GM23338 (cell line): ENCODE data around the gene CDK14. TPM values are rescaled to one million over a fixed set of nuclear protein-coding genes. Genes with fewer than 3 reads are reported as not detected.

ENCODE experiments used
- ATAC-seq: fragments of 200-7000 bp; cut with Tn5 transposase; 3 replicates; pipeline ENCODE4 v1.9.1; 2020
- DNase-seq: peaks from one replicate; pipeline ENCODE4 v3.0.0-alpha.2; 2015; ENCODE audit warnings: low spot score
- H2AFZ ChIP-seq: fragments of 200-600 bp; sonication (generic); 2 replicates; pipeline ENCODE4 v1.8.0; 2016; ENCODE audit warnings: antibody characterized with exemption, mild to moderate bottlenecking, moderate library complexity
- H3F3A ChIP-seq: fragments of 200-600 bp; sonication (generic); replicated peaks from 2 replicates; pipeline ENCODE4 v1.8.0; 2017; ENCODE audit warnings: antibody characterized with exemption, mixed run types, low read depth
- H3K27ac ChIP-seq: fragments of 200-600 bp; sonication (generic); 2 replicates; pipeline ENCODE4 v1.6.1; 2016; ENCODE audit warnings: low read depth
- H3K27me3 ChIP-seq: fragments of 200-600 bp; sonication (generic); 2 replicates; pipeline ENCODE4 v1.8.0; 2016; ENCODE audit warnings: mild to moderate bottlenecking, mixed run types, moderate library complexity; ENCODE audit not compliant: insufficient read depth
- H3K36me3 ChIP-seq: fragments of 200-600 bp; sonication (generic); 2 replicates; pipeline ENCODE4 v1.8.0; 2016; ENCODE audit warnings: mild to moderate bottlenecking; ENCODE audit not compliant: insufficient read depth
- H3K4me1 ChIP-seq: fragments of 200-600 bp; sonication (generic); 2 replicates; pipeline ENCODE4 v1.8.0; 2016; ENCODE audit warnings: mild to moderate bottlenecking, moderate library complexity; ENCODE audit not compliant: insufficient read depth
- H3K4me2 ChIP-seq: fragments of 200-600 bp; sonication (generic); 2 replicates; pipeline ENCODE4 v1.7.1; 2017; ENCODE audit warnings: mixed run types
- H3K4me3 ChIP-seq: fragments of 200-600 bp; sonication (generic); 2 replicates; pipeline ENCODE4 v1.6.1; 2016; ENCODE audit warnings: mixed run types
- H3K79me2 ChIP-seq: fragments of 200-600 bp; sonication (generic); replicated peaks from 2 replicates; pipeline ENCODE4 v1.8.0; 2017; ENCODE audit warnings: mild to moderate bottlenecking; ENCODE audit not compliant: insufficient read depth
- H3K9me2 ChIP-seq: fragments of 200-600 bp; sonication (generic); 2 replicates; pipeline ENCODE4 v1.8.0; 2017; ENCODE audit not compliant: insufficient read depth
- H4K20me1 ChIP-seq: fragments of 200-600 bp; sonication (generic); replicated peaks from 2 replicates; pipeline ENCODE4 v1.8.0; 2017; ENCODE audit warnings: mild to moderate bottlenecking; ENCODE audit not compliant: insufficient read depth
- H3K27ac Mint-ChIP-seq: 2 replicates; pipeline ENCODE4 v1.8.0; 2020; ENCODE audit warnings: inconsistent platforms, mild to moderate bottlenecking, moderate library complexity, mixed read lengths
- H3K27me3 Mint-ChIP-seq: 3 replicates; pipeline ENCODE4 v1.8.0; 2022; ENCODE audit warnings: low read depth, mild to moderate bottlenecking, moderate library complexity, mixed read lengths, inconsistent platforms; ENCODE audit not compliant: insufficient read depth, poor library complexity
- H3K36me3 Mint-ChIP-seq: 3 replicates; pipeline ENCODE4 v1.8.0; 2021; ENCODE audit warnings: low read depth, mild to moderate bottlenecking, inconsistent platforms, moderate library complexity, mixed read lengths
- H3K4me1 Mint-ChIP-seq: 3 replicates; pipeline ENCODE4 v1.8.0; 2020; ENCODE audit warnings: mild to moderate bottlenecking, inconsistent platforms, mixed read lengths
- H3K4me3 Mint-ChIP-seq: 3 replicates; pipeline ENCODE4 v1.8.0; 2021; ENCODE audit warnings: moderate library complexity, mild to moderate bottlenecking, inconsistent platforms, mixed read lengths
- H3K9me3 Mint-ChIP-seq: 3 replicates; pipeline ENCODE4 v1.8.0; 2020; ENCODE audit warnings: moderate library complexity, mild to moderate bottlenecking, inconsistent platforms, mixed read lengths
- CREB1 ChIP-seq: fragments of 250-450 bp; sonication (Bioruptor Pico); IDR thresholded peaks from 2 replicates; pipeline ENCODE4 v1.5.0; 2020; ENCODE audit warnings: low read depth, mild to moderate bottlenecking, moderate library complexity
- EZH2 ChIP-seq: fragments of 200-600 bp; sonication (generic); IDR thresholded peaks from one replicate; pipeline ENCODE4 v1.8.0; 2017; ENCODE audit warnings: antibody characterized with exemption, mild to moderate bottlenecking, low read depth; ENCODE audit not compliant: unreplicated experiment
- EZH2phosphoT487 ChIP-seq: fragments of 200-600 bp; sonication (generic); IDR thresholded peaks from one replicate; pipeline ENCODE4 v1.8.1; 2018; ENCODE audit warnings: antibody characterized with exemption; ENCODE audit not compliant: unreplicated experiment
- JUNB ChIP-seq: IDR thresholded peaks from one replicate; pipeline ENCODE4 v1.6.1; 2016; ENCODE audit warnings: antibody characterized with exemption; ENCODE audit not compliant: unreplicated experiment
- NANOG ChIP-seq: IDR thresholded peaks from 2 replicates; pipeline ENCODE4 v1.6.1; 2016; ENCODE audit warnings: antibody characterized with exemption, borderline replicate concordance
- REST ChIP-seq: IDR thresholded peaks from one replicate; pipeline ENCODE4 v1.6.1; 2018; ENCODE audit warnings: antibody characterized with exemption; ENCODE audit not compliant: unreplicated experiment
- STAT1 ChIP-seq: IDR thresholded peaks from one replicate; pipeline ENCODE4 v1.6.1; 2016; ENCODE audit warnings: antibody characterized with exemption; ENCODE audit not compliant: unreplicated experiment
- ZNF114 ChIP-seq: fragments of 250-450 bp; sonication (Bioruptor Pico); IDR thresholded peaks from 2 replicates; pipeline ENCODE4 v1.5.0; 2020; ENCODE audit warnings: mild to moderate bottlenecking, moderate library complexity
- ZNF331 ChIP-seq: fragments of 250-450 bp; sonication (Bioruptor Pico); IDR thresholded peaks from 2 replicates; pipeline ENCODE4 v1.5.0; 2020; ENCODE audit warnings: low read depth, mild to moderate bottlenecking, moderate library complexity
- polyA plus RNA-seq: library from polyadenylated mRNA; unstranded; fragments of >200 nt; fragmentation: Nextera tagmentation; extraction: Ambion mirVana; gene quantifications from 2 replicates; pipeline ENCODE4 v1.2.1, GENCODE V29; 2016
- total RNA-seq: library from RNA; depleted of rRNA; stranded (reverse); fragments of >200 nt; shearing (Covaris generic); gene quantifications from 2 replicates; pipeline ENCODE4 v1.2.3, GENCODE V29; 2014
- TF ChIP-seq, protein P1 (sequence below): IDR thresholded peaks from 2 replicates; pipeline ENCODE4 v1.6.1; 2016; ENCODE audit warnings: antibody characterized with exemption
- TF ChIP-seq, protein P2 (sequence below), 2 experiments: fragments of 200-600 bp in 1 of 2; sonication (generic) in 1 of 2; conservative IDR thresholded peaks; 2 replicates each; pipeline versions ENCODE4 v1.5.1 to v1.6.1; 2016 to 2017; ENCODE audit warnings: antibody characterized with exemption in 2 of 2, low read depth in 2 of 2, mild to moderate bottlenecking in 2 of 2, moderate library complexity in 1 of 2

CDK14 gene
- total and polyA plus RNA-seq, 2 experiments from 2014 or later = 11.2 to 24.0 TPM

- no peak for TF ChIP-seq REST
- no peak for TF ChIP-seq ZNF331 (CRISPR knock-in tag)
- TF ChIP-seq, protein P1, sequence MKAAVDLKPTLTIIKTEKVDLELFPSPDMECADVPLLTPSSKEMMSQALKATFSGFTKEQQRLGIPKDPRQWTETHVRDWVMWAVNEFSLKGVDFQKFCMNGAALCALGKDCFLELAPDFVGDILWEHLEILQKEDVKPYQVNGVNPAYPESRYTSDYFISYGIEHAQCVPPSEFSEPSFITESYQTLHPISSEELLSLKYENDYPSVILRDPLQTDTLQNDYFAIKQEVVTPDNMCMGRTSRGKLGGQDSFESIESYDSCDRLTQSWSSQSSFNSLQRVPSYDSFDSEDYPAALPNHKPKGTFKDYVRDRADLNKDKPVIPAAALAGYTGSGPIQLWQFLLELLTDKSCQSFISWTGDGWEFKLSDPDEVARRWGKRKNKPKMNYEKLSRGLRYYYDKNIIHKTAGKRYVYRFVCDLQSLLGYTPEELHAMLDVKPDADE = no peak
- no peak for TF ChIP-seq EZH2phosphoT487
- no peak for TF ChIP-seq CREB1 (CRISPR knock-in tag)
Measured at GRCh38 chr7:90839316-90839715, 243.2 kb downstream of the CDK14 start (continued).

- ATAC-seq (no peak), DNase-seq (no peak)
- H3K36me3 ChIP-seq = no peaks in the 10 kb centered on the region
- H4K20me1 ChIP-seq = no peaks in the 10 kb centered on the region; the same call in 1 of the 2 replicates
- no peak overlapping the region for H3K27ac ChIP-seq
- no peaks in the 10 kb centered on the region for H3K9me2 ChIP-seq
- H3K4me3 ChIP-seq = no peak overlapping the region
- peaks cover 17% of the 10 kb centered on the region; the same call in 2 of the 3 replicates for H3K4me1 Mint-ChIP-seq
- no peaks in the 10 kb centered on the region for H3K4me1 ChIP-seq
- no peaks in the 10 kb centered on the region for H3K79me2 ChIP-seq
- H3K27ac Mint-ChIP-seq = no peak overlapping the region
- no peaks in the 10 kb centered on the region for H3K27me3 ChIP-seq
- no peak overlapping the region for H2AFZ ChIP-seq
- peaks cover 24% of the 10 kb centered on the region for H3K36me3 Mint-ChIP-seq
- H3K4me3 Mint-ChIP-seq = no peak overlapping the region
- H3K9me3 Mint-ChIP-seq = peaks cover 15% of the 10 kb centered on the region
- H3K4me2 ChIP-seq = no peak overlapping the region
- no peaks in the 10 kb centered on the region for H3F3A ChIP-seq
- peaks cover 2% of the 10 kb centered on the region for H3K27me3 Mint-ChIP-seq
- TF ChIP-seq EZH2 = no peak
- no peak for TF ChIP-seq ZNF331 (CRISPR knock-in tag)
- TF ChIP-seq CREB1 (CRISPR knock-in tag) = no peak
- no peak for TF ChIP-seq NANOG
- TF ChIP-seq, protein P1 = no peak
- TF ChIP-seq, protein P2, sequence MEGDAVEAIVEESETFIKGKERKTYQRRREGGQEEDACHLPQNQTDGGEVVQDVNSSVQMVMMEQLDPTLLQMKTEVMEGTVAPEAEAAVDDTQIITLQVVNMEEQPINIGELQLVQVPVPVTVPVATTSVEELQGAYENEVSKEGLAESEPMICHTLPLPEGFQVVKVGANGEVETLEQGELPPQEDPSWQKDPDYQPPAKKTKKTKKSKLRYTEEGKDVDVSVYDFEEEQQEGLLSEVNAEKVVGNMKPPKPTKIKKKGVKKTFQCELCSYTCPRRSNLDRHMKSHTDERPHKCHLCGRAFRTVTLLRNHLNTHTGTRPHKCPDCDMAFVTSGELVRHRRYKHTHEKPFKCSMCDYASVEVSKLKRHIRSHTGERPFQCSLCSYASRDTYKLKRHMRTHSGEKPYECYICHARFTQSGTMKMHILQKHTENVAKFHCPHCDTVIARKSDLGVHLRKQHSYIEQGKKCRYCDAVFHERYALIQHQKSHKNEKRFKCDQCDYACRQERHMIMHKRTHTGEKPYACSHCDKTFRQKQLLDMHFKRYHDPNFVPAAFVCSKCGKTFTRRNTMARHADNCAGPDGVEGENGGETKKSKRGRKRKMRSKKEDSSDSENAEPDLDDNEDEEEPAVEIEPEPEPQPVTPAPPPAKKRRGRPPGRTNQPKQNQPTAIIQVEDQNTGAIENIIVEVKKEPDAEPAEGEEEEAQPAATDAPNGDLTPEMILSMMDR (conservative IDR thresholded peaks at IDR 0.05; ENCODE audit: low read depth in 2 of 2) = no peak
- TF ChIP-seq ZNF114 = no peak
- TF ChIP-seq JUNB = no peak
- no peak for TF ChIP-seq STAT1
- TF ChIP-seq EZH2phosphoT487 = no peak
Measured at GRCh38 chr7:90839727-90840291, 243.7 kb downstream of the CDK14 start.
